ENCODE measurements around the gene ERBB4.
"Not testable (repeated sequence)": the region's sequence is repeated elsewhere in the genome, so short reads cannot be mapped to it uniquely, and the experiment has no call there.

ERBB4 gene

GRCh38 chr2:212117926-212118325 is 420.7 kb downstream of the ERBB4 start:
- no peak overlapping the region for H3K9ac ChIP-seq (ENCODE audit: low read depth, low read length)
- no peak overlapping the region for H3K27ac ChIP-seq (ENCODE audit: low read length)
- H3K9me3 ChIP-seq (ENCODE audit: insufficient read depth, low read depth, low read length) = no peaks in the 10 kb centered on the region
- H3K36me3 ChIP-seq (ENCODE audit: insufficient read depth, low read depth, low read length) = no peaks in the 10 kb centered on the region
- H3K27me3 ChIP-seq (ENCODE audit: insufficient read depth, low read length) = no peaks in the 10 kb centered on the region
- H3K4me1 ChIP-seq (ENCODE audit: insufficient read depth, low read length) = peaks cover 9% of the 10 kb centered on the region; the same call in 1 of the 2 replicates
- no peak overlapping the region for H3K4me3 ChIP-seq (ENCODE audit: low read length)

- Histone ChIP-seq H3K27me3 (ENCODE audit: insufficient read depth, low read length) (no peaks in the 10 kb centered on the region), H3K9ac (ENCODE audit: low read depth, low read length) (no peak overlapping the region), H3K27ac (ENCODE audit: low read length) (no peak overlapping the region), H3K36me3 (ENCODE audit: insufficient read depth, low read depth, low read length) (no peaks in the 10 kb centered on the region), H3K4me3 (ENCODE audit: low read length) (no peak overlapping the region), H3K4me1 (ENCODE audit: insufficient read depth, low read length) (peaks cover 27% of the 10 kb centered on the region), H3K9me3 (ENCODE audit: insufficient read depth, low read depth, low read length) (no peaks in the 10 kb centered on the region)
These were observed 424.1 kb downstream of the ERBB4 start for GRCh38 chr2:212114489-212114888.

- Histone ChIP-seq H3K4me3 (ENCODE audit: low read length) (no peak overlapping the region), H3K4me1 (ENCODE audit: insufficient read depth, low read length) (peaks cover 22% of the 10 kb centered on the region), H3K36me3 (ENCODE audit: insufficient read depth, low read depth, low read length) (no peaks in the 10 kb centered on the region), H3K9me3 (ENCODE audit: insufficient read depth, low read depth, low read length) (no peaks in the 10 kb centered on the region), H3K9ac (ENCODE audit: low read depth, low read length) (no peak overlapping the region), H3K27ac (ENCODE audit: low read length) (no peak overlapping the region), H3K27me3 (ENCODE audit: insufficient read depth, low read length) (no peaks in the 10 kb centered on the region)
These were observed 426.2 kb downstream of the ERBB4 start for GRCh38 chr2:212112401-212112800.

GRCh38 chr2:212109792-212110680 is 428.6 kb downstream of the ERBB4 start:
- Histone ChIP-seq H3K4me1 (ENCODE audit: insufficient read depth, low read length) (peaks cover 22% of the 10 kb centered on the region), H3K9me3 (ENCODE audit: insufficient read depth, low read depth, low read length) (peaks cover 22% of the 10 kb centered on the region), H3K27ac (ENCODE audit: low read length) (peak overlapping the region; percentile 54), H3K4me3 (ENCODE audit: low read length) (peak overlapping the region; percentile 41; the same call in 1 of the 2 replicates), H3K36me3 (ENCODE audit: insufficient read depth, low read depth, low read length) (no peaks in the 10 kb centered on the region), H3K27me3 (ENCODE audit: insufficient read depth, low read length) (no peaks in the 10 kb centered on the region), H3K9ac (ENCODE audit: low read depth, low read length) (peak overlapping the region; percentile 40; the same call in 1 of the 2 replicates)

- H3K4me1 ChIP-seq (ENCODE audit: insufficient read depth, low read length) = peaks cover 22% of the 10 kb centered on the region
- no peak overlapping the region for H3K27ac ChIP-seq (ENCODE audit: low read length)
- H3K27me3 ChIP-seq (ENCODE audit: insufficient read depth, low read length) = no peaks in the 10 kb centered on the region
- no peak overlapping the region for H3K9ac ChIP-seq (ENCODE audit: low read depth, low read length)
- no peak overlapping the region for H3K4me3 ChIP-seq (ENCODE audit: low read length)
- peaks cover 22% of the 10 kb centered on the region for H3K9me3 ChIP-seq (ENCODE audit: insufficient read depth, low read depth, low read length)
- H3K36me3 ChIP-seq (ENCODE audit: insufficient read depth, low read depth, low read length) = no peaks in the 10 kb centered on the region
These were observed 429.4 kb downstream of the ERBB4 start for GRCh38 chr2:212109217-212109616.

GRCh38 chr2:212107989-212108388 is 430.6 kb downstream of the ERBB4 start:
- H3K27me3 ChIP-seq (ENCODE audit: insufficient read depth, low read length) = no peaks in the 10 kb centered on the region
- H3K27ac ChIP-seq (ENCODE audit: low read length) = no peak overlapping the region
- H3K4me1 ChIP-seq (ENCODE audit: insufficient read depth, low read length) = peaks cover 22% of the 10 kb centered on the region
- peaks cover 22% of the 10 kb centered on the region for H3K9me3 ChIP-seq (ENCODE audit: insufficient read depth, low read depth, low read length)
- H3K4me3 ChIP-seq (ENCODE audit: low read length) = no peak overlapping the region
- no peaks in the 10 kb centered on the region for H3K36me3 ChIP-seq (ENCODE audit: insufficient read depth, low read depth, low read length)
- H3K9ac ChIP-seq (ENCODE audit: low read depth, low read length) = no peak overlapping the region

GRCh38 chr2:212107014-212107413 is 431.6 kb downstream of the ERBB4 start:
- no peaks in the 10 kb centered on the region for H3K27me3 ChIP-seq (ENCODE audit: insufficient read depth, low read length)
- no peaks in the 10 kb centered on the region for H3K36me3 ChIP-seq (ENCODE audit: insufficient read depth, low read depth, low read length)
- peaks cover 22% of the 10 kb centered on the region for H3K4me1 ChIP-seq (ENCODE audit: insufficient read depth, low read length)
- no peak overlapping the region for H3K27ac ChIP-seq (ENCODE audit: low read length)
- H3K9ac ChIP-seq (ENCODE audit: low read depth, low read length) = no peak overlapping the region
- H3K9me3 ChIP-seq (ENCODE audit: insufficient read depth, low read depth, low read length) = peaks cover 22% of the 10 kb centered on the region
- no peak overlapping the region for H3K4me3 ChIP-seq (ENCODE audit: low read length)

- not testable (repeated sequence) for H3K27ac ChIP-seq (ENCODE audit: low read length); H3K4me3 ChIP-seq (ENCODE audit: low read length); H3K9ac ChIP-seq (ENCODE audit: low read depth, low read length)
These were observed 432.1 kb downstream of the ERBB4 start for GRCh38 chr2:212106536-212106935.

GRCh38 chr2:212099658-212100057 is 438.9 kb downstream of the ERBB4 start:
- H3K4me3 ChIP-seq (ENCODE audit: low read length) = no peak overlapping the region
- H3K9me3 ChIP-seq (ENCODE audit: insufficient read depth, low read depth, low read length) = no peaks in the 10 kb centered on the region
- no peak overlapping the region for H3K9ac ChIP-seq (ENCODE audit: low read depth, low read length)
- no peaks in the 10 kb centered on the region; the same call in 1 of the 2 replicates for H3K4me1 ChIP-seq (ENCODE audit: insufficient read depth, low read length)
- no peak overlapping the region for H3K27ac ChIP-seq (ENCODE audit: low read length)
- H3K27me3 ChIP-seq (ENCODE audit: insufficient read depth, low read length) = no peaks in the 10 kb centered on the region
- no peaks in the 10 kb centered on the region for H3K36me3 ChIP-seq (ENCODE audit: insufficient read depth, low read depth, low read length)

More at GRCh38 chr2:212106536-212106935, 432.1 kb downstream of the ERBB4 start:
- H3K4me1 ChIP-seq (ENCODE audit: insufficient read depth, low read length) = peaks cover 22% of the 10 kb centered on the region
- not testable (repeated sequence) for H3K27me3 ChIP-seq (ENCODE audit: insufficient read depth, low read length); H3K36me3 ChIP-seq (ENCODE audit: insufficient read depth, low read depth, low read length)
- peaks cover 22% of the 10 kb centered on the region for H3K9me3 ChIP-seq (ENCODE audit: insufficient read depth, low read depth, low read length)

- no peak overlapping the region for H3K9ac ChIP-seq (ENCODE audit: low read depth, low read length)
- no peaks in the 10 kb centered on the region; the same call in 1 of the 2 replicates for H3K4me1 ChIP-seq (ENCODE audit: insufficient read depth, low read length)
- H3K36me3 ChIP-seq (ENCODE audit: insufficient read depth, low read depth, low read length) = no peaks in the 10 kb centered on the region
- H3K9me3 ChIP-seq (ENCODE audit: insufficient read depth, low read depth, low read length) = no peaks in the 10 kb centered on the region
- no peak overlapping the region for H3K4me3 ChIP-seq (ENCODE audit: low read length)
- no peaks in the 10 kb centered on the region for H3K27me3 ChIP-seq (ENCODE audit: insufficient read depth, low read length)
- H3K27ac ChIP-seq (ENCODE audit: low read length) = no peak overlapping the region
These were observed 439.6 kb downstream of the ERBB4 start for GRCh38 chr2:212098966-212099365.

GRCh38 chr2:212097001-212097400 is 441.6 kb downstream of the ERBB4 start:
- no peaks in the 10 kb centered on the region for H3K9me3 ChIP-seq (ENCODE audit: insufficient read depth, low read depth, low read length)
- H3K27ac ChIP-seq (ENCODE audit: low read length) = no peak overlapping the region
- H3K36me3 ChIP-seq (ENCODE audit: insufficient read depth, low read depth, low read length) = no peaks in the 10 kb centered on the region
- H3K4me3 ChIP-seq (ENCODE audit: low read length) = no peak overlapping the region
- H3K4me1 ChIP-seq (ENCODE audit: insufficient read depth, low read length) = no peaks in the 10 kb centered on the region; the same call in 1 of the 2 replicates
- no peak overlapping the region for H3K9ac ChIP-seq (ENCODE audit: low read depth, low read length)
- H3K27me3 ChIP-seq (ENCODE audit: insufficient read depth, low read length) = no peaks in the 10 kb centered on the region

GRCh38 chr2:212089873-212090272 is 448.7 kb downstream of the ERBB4 start:
- Histone ChIP-seq H3K9ac (ENCODE audit: low read depth, low read length) (no peak overlapping the region), H3K9me3 (ENCODE audit: insufficient read depth, low read depth, low read length) (no peaks in the 10 kb centered on the region), H3K27ac (ENCODE audit: low read length) (no peak overlapping the region), H3K4me3 (ENCODE audit: low read length) (no peak overlapping the region), H3K36me3 (ENCODE audit: insufficient read depth, low read depth, low read length) (no peaks in the 10 kb centered on the region), H3K4me1 (ENCODE audit: insufficient read depth, low read length) (no peaks in the 10 kb centered on the region), H3K27me3 (ENCODE audit: insufficient read depth, low read length) (no peaks in the 10 kb centered on the region)
